GM21737 (cell line): ENCODE results near the gene NELFE.
"Not testable (repeated sequence)": the region's sequence is repeated elsewhere in the genome, so short reads cannot be mapped to it uniquely, and the experiment has no call there.

Source experiments
- ATAC-seq: cut with Tn5 transposase; IDR thresholded peaks from one replicate; pipeline ENCODE4 v1.9.1; 2021; ENCODE audit warnings: mild to moderate bottlenecking, moderate library complexity; ENCODE audit not compliant: unreplicated experiment

NELFE gene

DNA sequence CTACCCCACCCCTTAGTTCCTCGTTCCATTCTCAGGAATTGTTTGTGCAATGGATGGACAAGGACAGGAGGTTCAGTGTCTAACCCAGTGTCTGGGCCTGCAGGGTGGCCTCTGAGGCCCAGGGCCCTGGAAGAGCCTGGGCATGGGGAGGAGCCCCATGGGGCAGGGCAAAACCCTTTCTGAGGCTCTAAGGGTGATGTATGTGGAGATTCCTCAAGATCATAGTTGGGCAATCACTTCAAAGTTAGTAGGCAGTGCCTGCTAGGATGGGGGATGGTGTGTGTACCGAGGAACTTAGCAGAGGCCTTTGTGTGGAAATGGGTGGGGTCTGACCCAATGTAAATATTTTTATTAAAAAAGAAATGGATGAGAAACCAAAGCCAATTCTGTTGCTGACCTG is 38.0 kb downstream of the NELFE start:
- ATAC-seq: no peak

- ATAC-seq: no peak
Measured at GRCh38 chr6:31919624-31920303, 39.0 kb downstream of the NELFE start.

GRCh38 chr6:31918069-31918720 is 40.6 kb downstream of the NELFE start:
- ATAC-seq: no peak

DNA sequence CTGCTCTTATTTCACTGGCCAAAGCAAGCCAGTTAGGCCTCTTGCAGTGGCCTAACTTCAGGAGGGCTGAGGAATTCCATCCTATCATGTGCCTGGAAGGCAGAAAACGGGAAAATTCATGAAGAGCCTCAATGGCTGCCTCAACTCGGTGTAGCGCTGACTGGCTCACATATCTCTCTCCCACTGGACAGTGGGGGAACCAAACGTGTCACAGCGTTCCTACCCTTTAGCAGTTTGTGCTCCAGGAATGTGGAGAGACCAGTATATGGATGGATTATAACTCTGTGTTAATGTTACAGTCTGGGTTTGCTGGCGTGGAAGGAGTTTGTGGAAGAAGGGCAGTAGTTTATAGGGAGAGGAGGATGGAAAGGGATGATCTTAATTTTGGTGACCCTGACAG is 43.0 kb downstream of the NELFE start:
- ATAC-seq: no peak

DNA sequence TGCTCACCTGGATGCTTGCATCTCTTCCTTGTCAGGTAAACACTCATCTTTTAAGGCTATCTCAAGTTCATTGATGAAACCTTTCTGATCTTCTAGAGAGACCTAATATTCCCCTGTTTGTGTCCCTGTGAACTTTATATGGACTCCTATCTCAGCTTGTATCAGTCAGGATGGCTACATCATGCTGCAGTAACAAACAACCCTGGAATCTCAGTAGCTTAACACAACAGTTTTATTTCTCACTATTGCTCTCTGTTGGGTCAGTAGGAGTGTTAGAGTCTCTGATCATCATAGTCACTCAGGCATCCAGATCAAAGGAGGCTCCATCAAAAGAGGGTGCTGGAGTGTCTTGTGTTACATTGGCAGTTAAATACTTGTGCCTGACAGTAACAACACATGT is 43.4 kb downstream of the NELFE start:
- ATAC-seq: no peak

GRCh38 chr6:31911826-31912585 is 46.8 kb downstream of the NELFE start:
- ATAC-seq: no peak

DNA sequence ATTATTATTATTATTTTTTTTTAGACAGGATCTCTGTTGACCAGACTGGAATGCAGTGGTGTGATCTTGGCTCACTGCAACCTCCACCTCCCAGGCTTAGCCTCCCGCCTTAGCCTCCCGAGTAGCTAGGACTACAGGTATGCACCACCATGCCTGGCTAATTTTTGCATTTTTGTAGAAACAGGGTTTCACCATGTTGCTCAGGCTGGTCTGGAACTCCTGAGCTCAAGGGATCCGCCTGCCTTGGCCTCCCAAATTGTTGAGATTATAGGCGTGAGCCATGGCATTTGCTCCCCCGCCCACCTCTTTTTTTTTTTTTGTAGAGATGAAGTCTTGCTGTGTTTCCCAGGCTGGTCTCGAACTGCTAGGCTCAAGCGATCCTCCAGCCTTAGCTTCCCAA is 49.5 kb downstream of the NELFE start:
- ATAC-seq: not testable (repeated sequence)

GRCh38 chr6:31908791-31909190 is 50.0 kb downstream of the NELFE start:
- ATAC-seq: peak; percentile 63

GRCh38 chr6:31908255-31908654 is 50.5 kb downstream of the NELFE start:
- not testable (repeated sequence) for ATAC-seq

DNA sequence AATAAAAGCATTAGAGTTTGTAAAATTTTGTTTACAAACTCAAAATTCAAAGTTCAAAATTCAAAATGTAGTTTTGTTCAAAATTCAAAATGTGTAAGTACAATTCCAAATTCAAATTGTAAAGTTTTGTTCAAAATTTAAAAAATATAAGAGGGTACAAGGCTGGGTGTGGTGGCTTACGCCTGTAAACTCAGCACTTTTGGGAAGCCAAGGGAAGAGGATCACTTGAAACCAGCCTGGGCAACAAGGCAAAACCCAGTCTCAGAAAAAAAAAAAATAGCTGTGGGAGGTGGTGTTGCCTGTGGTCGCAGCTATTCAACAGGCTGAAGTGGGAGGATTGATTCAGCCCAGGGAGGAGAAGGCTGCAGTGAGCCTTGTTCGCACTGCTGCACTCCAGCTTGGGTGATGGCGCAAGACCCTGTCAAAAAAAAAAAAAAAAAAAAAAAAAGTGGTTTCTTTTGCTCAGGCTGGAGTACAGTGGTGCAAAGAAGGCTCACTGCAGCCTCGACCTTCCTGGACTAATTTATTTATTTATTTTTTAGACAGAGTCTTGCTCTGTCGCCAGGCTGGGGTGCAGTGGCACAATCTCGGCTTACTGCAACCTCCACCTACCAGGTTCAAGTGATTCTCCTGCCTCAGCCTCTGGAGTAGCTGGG is 51.5 kb downstream of the NELFE start:
- no peak for ATAC-seq

DNA sequence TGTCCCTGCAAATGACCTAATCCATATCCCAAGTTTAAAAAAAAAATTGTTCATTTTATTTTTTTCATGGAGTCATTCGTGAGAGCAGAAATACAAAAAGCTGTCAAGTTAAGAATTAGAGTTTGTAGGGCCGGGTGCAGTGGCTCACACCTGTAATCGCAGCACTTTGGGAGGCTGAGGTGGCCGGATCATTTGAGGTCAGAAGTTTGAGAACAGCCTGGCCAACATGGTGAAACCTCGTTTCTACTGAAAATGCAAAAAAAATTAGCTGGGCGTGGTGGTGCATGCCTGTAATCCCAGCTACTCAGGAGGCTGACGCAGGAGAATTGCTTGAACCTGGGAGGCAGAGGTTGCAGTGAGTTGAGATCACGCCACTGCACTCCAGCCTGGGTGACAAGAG is 52.0 kb downstream of the NELFE start:
- ATAC-seq: not testable (repeated sequence)

GRCh38 chr6:31906122-31906521 is 52.6 kb downstream of the NELFE start:
- ATAC-seq: no peak

DNA sequence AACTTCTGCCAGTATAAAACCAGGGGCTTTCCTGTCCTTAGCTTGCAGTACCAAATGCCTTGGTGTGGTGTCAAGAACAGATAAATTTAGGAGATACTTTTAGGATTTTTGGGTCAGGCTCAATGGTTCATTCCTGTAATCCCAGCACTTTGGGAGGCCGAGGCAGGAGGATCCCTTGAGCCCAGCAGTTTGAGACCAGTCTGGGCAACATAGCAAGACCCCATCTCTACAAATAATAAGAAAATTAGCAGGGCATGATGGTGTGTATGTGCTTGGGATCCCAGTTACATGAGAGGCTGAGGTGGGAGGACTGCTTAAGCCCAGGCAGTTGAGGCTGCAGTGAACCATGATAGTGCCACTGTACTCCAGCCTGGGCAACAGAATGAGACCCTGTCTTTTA is 53.7 kb downstream of the NELFE start:
- no peak for ATAC-seq

DNA sequence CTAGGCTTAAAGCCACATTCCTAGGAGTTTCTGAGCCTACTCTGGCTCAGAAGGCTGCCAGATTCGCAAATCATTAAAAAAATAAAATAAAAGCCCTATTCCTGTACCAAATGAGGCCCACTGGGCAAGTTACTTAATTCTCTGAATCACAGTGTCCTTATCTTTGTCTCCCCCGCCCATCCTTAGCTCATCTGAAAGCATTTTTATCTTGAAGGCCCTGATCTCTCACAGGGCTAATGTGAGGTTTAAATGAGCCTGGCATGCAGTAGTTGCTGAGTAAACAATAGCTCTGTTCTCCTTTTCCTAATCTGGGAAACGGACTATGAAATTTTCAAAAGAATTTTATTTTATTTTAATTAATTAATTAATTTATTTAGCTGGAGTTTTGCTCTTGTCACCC is 54.8 kb downstream of the NELFE start:
- ATAC-seq: no peak
